Measurements from ENCODE around the gene DLX4.

GRCh38 chr17:49966767-49967166 lies 2.2 kb upstream of the DLX4 start:
- TF ChIP-seq POLR2AphosphoS5 (IDR thresholded peaks at IDR 0.05; ENCODE audit: low read depth, low read length) (no peak), POLR2A (IDR thresholded peaks at IDR 0.05; ENCODE audit: low read depth, low read length) (no peak)
